GM19397 (cell line): ENCODE data around the gene TCOF1.

Source experiments
- ATAC-seq: cut with Tn5 transposase; IDR thresholded peaks from one replicate; pipeline ENCODE4 v1.9.1; 2021; ENCODE audit warnings: mild to moderate bottlenecking, moderate library complexity; ENCODE audit not compliant: unreplicated experiment

The TCOF1 gene

GRCh38 chr5:150323819-150324218 lies 33.7 kb upstream of the TCOF1 start:
- ATAC-seq: no peak

- no peak for ATAC-seq
These were observed 32.1 kb upstream of the TCOF1 start for GRCh38 chr5:150325426-150325825.

- no peak for ATAC-seq
These were observed 30.8 kb upstream of the TCOF1 start for GRCh38 chr5:150326707-150327106.

GRCh38 chr5:150327139-150327538 lies 30.4 kb upstream of the TCOF1 start:
- ATAC-seq: no peak

DNA sequence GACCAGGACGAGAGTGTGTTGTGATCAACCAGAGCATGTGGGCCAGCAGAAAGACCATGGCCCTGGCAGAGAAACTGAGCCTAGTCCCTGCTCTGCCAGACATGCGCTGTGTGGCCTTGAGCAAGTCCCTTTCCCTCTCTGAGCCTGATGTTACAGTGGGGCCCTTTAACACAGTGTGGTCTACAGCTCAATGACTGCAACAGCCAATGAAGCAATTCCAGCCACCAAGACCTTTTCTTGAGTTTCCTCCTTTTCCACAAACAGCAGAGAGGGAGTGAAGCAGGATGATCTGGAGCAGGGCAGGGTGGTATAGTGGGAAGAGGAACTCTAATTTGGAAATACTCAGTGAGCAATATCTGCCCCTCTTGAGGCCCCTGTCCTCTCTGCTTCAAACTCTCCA lies 29.0 kb upstream of the TCOF1 start:
- no peak for ATAC-seq

DNA sequence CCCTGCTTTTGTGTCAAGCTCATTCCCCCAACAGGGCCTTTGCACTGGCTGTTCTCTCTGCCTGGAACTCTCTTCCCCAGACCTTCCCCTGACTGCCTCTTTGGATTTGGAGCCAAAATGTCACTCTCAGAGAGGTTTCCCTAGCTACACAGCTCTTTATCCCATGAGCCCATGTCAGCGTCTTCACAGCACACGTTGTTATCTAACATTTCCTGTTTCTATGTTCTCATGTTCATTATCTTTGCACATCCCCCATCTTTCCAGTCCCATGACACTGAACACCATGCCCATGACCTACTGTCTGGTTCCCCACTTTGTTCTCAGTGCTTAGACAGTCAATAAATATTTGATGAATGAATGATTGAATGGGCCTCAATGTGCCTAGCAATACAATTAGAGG lies 28.5 kb upstream of the TCOF1 start:
- no peak for ATAC-seq

DNA sequence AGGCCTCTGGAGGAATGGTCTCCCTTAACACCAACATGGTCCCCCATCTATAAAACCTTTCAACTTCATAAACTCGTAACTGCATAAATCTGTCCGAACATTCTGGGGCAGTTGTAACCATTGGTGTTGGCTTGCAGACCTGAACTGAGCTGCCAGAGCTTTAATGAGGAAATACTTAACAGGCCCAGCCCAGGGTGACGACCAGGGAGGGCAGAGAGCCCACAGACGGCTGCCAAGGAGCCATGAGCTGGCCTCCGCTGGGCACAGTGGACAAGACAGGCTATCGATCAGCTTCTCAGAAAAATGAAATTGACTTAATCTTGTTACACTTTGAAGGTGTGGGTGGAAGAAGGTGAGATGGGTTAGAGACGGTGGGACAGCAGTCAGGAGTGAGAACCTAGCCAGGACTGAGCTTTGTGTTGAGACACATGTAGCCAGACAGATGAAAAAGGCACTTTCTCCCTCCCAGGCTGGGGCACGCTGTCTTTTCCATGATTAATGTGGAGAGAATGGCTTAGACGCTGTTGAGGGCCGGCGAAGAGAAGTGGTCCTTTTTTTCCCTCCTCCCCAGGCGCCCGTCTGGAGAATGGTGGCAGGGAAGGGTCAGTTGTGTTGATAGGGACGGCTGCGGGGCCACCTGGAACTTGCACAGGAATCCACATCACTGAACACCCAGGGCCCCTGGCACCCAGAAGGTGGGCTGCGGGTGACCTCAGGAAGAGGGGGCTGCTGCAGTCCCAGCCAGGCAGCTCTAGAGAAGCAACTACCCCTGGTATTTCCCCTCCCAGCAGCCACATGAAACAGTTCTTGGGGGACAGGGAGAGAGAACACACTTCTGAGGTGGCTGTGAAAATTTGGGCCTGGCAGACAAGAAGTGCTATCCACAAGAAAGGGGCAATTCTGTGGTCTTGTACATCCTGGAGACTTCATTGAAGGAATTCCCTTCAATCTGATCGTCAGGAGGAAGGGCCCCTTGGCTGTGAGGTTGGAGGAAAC lies 27.3 kb upstream of the TCOF1 start:
- no peak for ATAC-seq

- no peak for ATAC-seq
These were observed 24.1 kb upstream of the TCOF1 start for GRCh38 chr5:150333400-150333799.

GRCh38 chr5:150335778-150336177 lies 21.7 kb upstream of the TCOF1 start:
- no peak for ATAC-seq

DNA sequence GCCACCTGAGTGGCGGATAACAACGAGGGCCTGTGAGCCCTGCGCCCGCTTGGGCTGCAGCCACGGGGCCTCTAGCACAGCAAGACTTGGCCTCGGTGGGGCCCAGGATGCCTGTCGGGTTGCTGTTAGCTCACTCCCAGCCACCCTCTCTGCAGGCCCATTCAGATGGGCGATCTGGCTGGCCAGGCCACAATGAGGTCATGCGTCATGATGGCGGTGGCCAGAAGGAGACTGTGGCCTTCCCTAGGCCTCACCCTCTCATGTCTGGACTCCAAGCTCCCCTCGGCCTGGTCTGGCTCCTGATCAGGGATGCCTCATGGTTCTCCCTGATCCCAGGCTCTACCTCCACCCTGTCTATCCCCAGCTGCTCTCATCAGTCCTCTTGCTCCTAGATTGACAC lies 19.0 kb upstream of the TCOF1 start:
- no peak for ATAC-seq

GRCh38 chr5:150339165-150339564 lies 18.3 kb upstream of the TCOF1 start:
- ATAC-seq: no peak

GRCh38 chr5:150339841-150340240 lies 17.7 kb upstream of the TCOF1 start:
- ATAC-seq: no peak

GRCh38 chr5:150340614-150341255 lies 16.8 kb upstream of the TCOF1 start:
- ATAC-seq: no peak

GRCh38 chr5:150341331-150341730 lies 16.2 kb upstream of the TCOF1 start:
- ATAC-seq: no peak

DNA sequence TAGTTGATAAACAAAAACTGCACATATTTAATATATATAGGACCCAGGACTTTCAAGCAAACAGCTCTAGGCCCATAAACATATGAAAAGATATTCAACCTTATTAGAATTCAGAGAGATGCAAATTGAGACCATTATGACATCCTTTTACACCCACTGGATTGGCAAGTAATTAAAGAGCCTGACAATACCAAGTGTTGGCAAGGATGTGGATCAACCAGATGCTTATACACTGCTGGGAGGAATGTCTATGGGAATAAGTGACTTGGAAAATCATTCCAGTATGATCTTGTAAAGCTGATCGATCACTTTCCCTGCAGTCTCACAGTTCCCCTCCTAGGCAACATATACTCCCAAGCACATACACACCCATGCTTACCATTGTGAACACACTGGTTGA lies 15.5 kb upstream of the TCOF1 start:
- ATAC-seq: no peak

DNA sequence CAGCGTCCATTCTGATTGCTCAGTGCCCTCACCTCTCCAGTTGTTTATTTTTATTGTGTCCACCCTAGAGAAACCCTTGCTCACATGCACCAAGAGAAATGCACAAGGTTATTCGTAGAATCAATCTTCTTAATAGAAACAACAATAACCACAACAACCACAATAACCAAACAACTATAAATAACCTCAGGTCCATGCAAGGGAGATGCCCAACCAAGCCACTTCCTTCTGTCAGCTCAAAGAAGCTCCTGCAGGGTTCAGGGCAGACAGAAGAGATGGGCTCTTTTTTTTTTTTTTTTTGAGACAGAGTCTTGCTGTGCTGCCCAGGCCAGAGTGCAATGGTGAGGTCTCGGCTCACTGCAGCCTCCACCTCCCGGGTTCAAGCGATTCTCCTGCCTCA lies 14.9 kb upstream of the TCOF1 start:
- no peak for ATAC-seq

- ATAC-seq: no peak
These were observed 13.4 kb upstream of the TCOF1 start for GRCh38 chr5:150343994-150344631.

DNA sequence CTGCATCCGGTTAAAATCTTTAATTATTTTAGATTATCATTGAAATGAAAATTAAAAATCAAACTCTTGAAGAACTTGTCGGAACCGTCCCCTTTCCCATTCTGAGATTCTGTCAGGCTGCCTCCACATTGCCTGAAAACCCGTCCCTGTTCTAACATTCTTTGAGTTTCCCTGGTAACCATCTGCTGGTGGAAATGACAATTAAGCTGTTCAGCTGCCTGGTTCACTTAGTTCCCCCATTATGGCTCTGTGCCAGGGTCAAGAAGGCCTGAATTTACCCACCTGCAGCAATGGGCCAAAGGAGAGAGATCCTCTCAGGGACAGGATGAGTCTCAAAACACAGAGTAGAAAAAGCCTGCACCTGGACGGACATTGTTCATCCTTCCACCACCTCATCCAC lies 11.8 kb upstream of the TCOF1 start:
- no peak for ATAC-seq

- ATAC-seq: no peak
These were observed 10.9 kb upstream of the TCOF1 start for GRCh38 chr5:150346592-150346991.

GRCh38 chr5:150347003-150347402 lies 10.5 kb upstream of the TCOF1 start:
- no peak for ATAC-seq

- ATAC-seq: no peak
These were observed 10.0 kb upstream of the TCOF1 start for GRCh38 chr5:150347451-150347850.
